ENCODE data around the gene TTLL12.

The TTLL12 gene

GRCh38 chr22:43200555-43200954 is 13.6 kb upstream of the TTLL12 start:
- no peak for DNase-seq (ENCODE audit: low read depth in 1 of 2, low spot score in 1 of 2)
- TF ChIP-seq, protein P1, sequence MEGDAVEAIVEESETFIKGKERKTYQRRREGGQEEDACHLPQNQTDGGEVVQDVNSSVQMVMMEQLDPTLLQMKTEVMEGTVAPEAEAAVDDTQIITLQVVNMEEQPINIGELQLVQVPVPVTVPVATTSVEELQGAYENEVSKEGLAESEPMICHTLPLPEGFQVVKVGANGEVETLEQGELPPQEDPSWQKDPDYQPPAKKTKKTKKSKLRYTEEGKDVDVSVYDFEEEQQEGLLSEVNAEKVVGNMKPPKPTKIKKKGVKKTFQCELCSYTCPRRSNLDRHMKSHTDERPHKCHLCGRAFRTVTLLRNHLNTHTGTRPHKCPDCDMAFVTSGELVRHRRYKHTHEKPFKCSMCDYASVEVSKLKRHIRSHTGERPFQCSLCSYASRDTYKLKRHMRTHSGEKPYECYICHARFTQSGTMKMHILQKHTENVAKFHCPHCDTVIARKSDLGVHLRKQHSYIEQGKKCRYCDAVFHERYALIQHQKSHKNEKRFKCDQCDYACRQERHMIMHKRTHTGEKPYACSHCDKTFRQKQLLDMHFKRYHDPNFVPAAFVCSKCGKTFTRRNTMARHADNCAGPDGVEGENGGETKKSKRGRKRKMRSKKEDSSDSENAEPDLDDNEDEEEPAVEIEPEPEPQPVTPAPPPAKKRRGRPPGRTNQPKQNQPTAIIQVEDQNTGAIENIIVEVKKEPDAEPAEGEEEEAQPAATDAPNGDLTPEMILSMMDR (IDR thresholded peaks at IDR 0.05; ENCODE audit: insufficient read depth, low read length), result no peak
- Histone ChIP-seq H3K27ac (replicated peaks) (no peak overlapping the region), H3K4me3 (replicated peaks; ENCODE audit: insufficient read depth, low read length) (no peak overlapping the region), H3K27me3 (ENCODE audit: insufficient read depth, poor library complexity, severe bottlenecking) (no peaks in the 10 kb centered on the region)

DNA sequence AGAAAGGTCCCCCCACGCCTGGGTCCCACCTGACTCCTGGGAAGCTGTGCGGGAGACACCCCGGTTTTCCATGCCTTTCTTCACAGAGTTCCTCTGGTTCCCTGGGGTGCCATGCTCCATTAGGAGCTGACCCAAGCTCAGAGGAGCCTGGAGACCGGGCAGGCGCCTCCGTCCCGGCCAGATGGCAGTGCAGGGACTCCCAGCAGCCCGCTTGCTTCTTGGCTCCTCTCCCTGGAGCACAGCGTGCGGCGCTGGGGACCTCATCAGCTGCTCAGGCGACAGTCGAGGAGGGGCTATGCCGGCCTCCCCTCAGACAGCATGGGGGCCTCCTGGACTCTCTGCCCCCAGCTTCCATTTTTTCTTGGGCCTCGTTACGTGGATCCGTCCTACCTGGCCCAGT is 13.1 kb upstream of the TTLL12 start:
- no peak for DNase-seq (ENCODE audit: low read depth in 1 of 2, low spot score in 1 of 2)
- Histone ChIP-seq H3K27me3 (ENCODE audit: insufficient read depth, poor library complexity, severe bottlenecking) (no peaks in the 10 kb centered on the region), H3K27ac (replicated peaks) (no peak overlapping the region), H3K4me3 (replicated peaks; ENCODE audit: insufficient read depth, low read length) (no peak overlapping the region)
- no peak for TF ChIP-seq POLR2AphosphoS5 (IDR thresholded peaks at IDR 0.05; ENCODE audit: low read depth)
- TF ChIP-seq, protein P2, sequence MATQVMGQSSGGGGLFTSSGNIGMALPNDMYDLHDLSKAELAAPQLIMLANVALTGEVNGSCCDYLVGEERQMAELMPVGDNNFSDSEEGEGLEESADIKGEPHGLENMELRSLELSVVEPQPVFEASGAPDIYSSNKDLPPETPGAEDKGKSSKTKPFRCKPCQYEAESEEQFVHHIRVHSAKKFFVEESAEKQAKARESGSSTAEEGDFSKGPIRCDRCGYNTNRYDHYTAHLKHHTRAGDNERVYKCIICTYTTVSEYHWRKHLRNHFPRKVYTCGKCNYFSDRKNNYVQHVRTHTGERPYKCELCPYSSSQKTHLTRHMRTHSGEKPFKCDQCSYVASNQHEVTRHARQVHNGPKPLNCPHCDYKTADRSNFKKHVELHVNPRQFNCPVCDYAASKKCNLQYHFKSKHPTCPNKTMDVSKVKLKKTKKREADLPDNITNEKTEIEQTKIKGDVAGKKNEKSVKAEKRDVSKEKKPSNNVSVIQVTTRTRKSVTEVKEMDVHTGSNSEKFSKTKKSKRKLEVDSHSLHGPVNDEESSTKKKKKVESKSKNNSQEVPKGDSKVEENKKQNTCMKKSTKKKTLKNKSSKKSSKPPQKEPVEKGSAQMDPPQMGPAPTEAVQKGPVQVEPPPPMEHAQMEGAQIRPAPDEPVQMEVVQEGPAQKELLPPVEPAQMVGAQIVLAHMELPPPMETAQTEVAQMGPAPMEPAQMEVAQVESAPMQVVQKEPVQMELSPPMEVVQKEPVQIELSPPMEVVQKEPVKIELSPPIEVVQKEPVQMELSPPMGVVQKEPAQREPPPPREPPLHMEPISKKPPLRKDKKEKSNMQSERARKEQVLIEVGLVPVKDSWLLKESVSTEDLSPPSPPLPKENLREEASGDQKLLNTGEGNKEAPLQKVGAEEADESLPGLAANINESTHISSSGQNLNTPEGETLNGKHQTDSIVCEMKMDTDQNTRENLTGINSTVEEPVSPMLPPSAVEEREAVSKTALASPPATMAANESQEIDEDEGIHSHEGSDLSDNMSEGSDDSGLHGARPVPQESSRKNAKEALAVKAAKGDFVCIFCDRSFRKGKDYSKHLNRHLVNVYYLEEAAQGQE (IDR thresholded peaks at IDR 0.05; ENCODE audit: insufficient replicate concordance, low read depth), result no peak
- no peak for TF ChIP-seq SPI1 (IDR thresholded peaks at IDR 0.05; ENCODE audit: borderline replicate concordance, low read depth)
- TF ChIP-seq GABPA (IDR thresholded peaks at IDR 0.05; ENCODE audit: low read depth), result no peak
- TF ChIP-seq, protein P1 (IDR thresholded peaks at IDR 0.05; ENCODE audit: insufficient read depth, low read length), result no peak

DNA sequence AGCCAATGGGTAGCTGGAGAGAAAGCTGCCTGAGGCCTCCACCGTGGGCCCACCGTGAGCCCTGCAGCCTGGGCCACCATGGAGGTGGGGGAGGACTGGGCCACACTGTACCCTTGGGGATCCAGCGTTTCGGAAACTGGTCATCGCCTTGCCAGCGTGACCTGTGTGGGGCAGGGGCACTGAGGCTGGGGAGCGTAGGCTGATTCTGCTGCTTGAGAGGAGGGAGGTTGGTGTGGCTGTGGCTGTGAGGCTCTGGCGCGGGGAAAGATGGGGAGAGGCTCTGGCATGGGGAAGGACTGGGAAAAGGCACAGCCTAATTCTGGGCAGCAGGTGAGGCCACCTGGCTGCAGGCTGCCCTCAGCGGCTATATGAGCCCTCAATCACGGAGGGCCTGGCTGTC is 12.6 kb upstream of the TTLL12 start:
- no peak overlapping the region for H3K4me3 ChIP-seq (replicated peaks; ENCODE audit: insufficient read depth, low read length)
- H3K27me3 ChIP-seq (ENCODE audit: insufficient read depth, poor library complexity, severe bottlenecking), result no peaks in the 10 kb centered on the region
- H3K27ac ChIP-seq (replicated peaks), result no peak overlapping the region
- no peak for TF ChIP-seq SPI1 (IDR thresholded peaks at IDR 0.05; ENCODE audit: borderline replicate concordance, low read depth)
- no peak for TF ChIP-seq GABPA (IDR thresholded peaks at IDR 0.05; ENCODE audit: low read depth)
- TF ChIP-seq, protein P1 (IDR thresholded peaks at IDR 0.05; ENCODE audit: insufficient read depth, low read length), result no peak
- TF ChIP-seq, protein P2 (IDR thresholded peaks at IDR 0.05; ENCODE audit: insufficient replicate concordance, low read depth), result no peak
- no peak for DNase-seq (ENCODE audit: low read depth in 1 of 2, low spot score in 1 of 2)

DNA sequence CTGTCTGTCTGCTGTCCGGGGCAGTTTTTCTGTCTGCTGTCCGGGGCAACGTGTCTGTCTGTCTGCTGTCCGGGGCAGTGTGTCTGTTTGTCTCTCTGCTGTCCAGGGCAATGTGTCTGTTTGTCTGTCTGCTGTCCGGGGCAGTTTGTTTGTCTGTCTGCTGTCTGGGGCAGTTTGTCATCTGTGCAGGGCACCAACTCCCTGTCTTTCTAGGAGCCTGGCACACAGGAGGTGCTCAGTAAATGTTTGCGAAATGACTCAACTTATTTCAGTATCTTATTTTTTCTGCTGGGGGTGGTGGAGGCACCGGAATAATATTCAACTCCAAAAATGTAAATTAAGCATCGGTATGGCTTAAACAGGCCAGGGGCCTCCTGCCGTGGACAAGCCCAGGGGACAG is 12.0 kb upstream of the TTLL12 start:
- no peak for DNase-seq (ENCODE audit: low read depth in 1 of 2, low spot score in 1 of 2)
- TF ChIP-seq, protein P1 (IDR thresholded peaks at IDR 0.05; ENCODE audit: insufficient read depth, low read length), result no peak
- no peak for TF ChIP-seq SPI1 (IDR thresholded peaks at IDR 0.05; ENCODE audit: borderline replicate concordance, low read depth)
- TF ChIP-seq GABPA (IDR thresholded peaks at IDR 0.05; ENCODE audit: low read depth), result no peak
- no peak for TF ChIP-seq POLR2AphosphoS5 (IDR thresholded peaks at IDR 0.05; ENCODE audit: low read depth)
- TF ChIP-seq, protein P2 (IDR thresholded peaks at IDR 0.05; ENCODE audit: insufficient replicate concordance, low read depth), result no peak
- H3K27ac ChIP-seq (replicated peaks), result no peak overlapping the region
- H3K4me3 ChIP-seq (replicated peaks; ENCODE audit: insufficient read depth, low read length), result no peak overlapping the region
- no peaks in the 10 kb centered on the region for H3K27me3 ChIP-seq (ENCODE audit: insufficient read depth, poor library complexity, severe bottlenecking)

Measured in HL-60 (cell line).